ENCODE results near the gene SKOR2.

SKOR2 gene, protein sequence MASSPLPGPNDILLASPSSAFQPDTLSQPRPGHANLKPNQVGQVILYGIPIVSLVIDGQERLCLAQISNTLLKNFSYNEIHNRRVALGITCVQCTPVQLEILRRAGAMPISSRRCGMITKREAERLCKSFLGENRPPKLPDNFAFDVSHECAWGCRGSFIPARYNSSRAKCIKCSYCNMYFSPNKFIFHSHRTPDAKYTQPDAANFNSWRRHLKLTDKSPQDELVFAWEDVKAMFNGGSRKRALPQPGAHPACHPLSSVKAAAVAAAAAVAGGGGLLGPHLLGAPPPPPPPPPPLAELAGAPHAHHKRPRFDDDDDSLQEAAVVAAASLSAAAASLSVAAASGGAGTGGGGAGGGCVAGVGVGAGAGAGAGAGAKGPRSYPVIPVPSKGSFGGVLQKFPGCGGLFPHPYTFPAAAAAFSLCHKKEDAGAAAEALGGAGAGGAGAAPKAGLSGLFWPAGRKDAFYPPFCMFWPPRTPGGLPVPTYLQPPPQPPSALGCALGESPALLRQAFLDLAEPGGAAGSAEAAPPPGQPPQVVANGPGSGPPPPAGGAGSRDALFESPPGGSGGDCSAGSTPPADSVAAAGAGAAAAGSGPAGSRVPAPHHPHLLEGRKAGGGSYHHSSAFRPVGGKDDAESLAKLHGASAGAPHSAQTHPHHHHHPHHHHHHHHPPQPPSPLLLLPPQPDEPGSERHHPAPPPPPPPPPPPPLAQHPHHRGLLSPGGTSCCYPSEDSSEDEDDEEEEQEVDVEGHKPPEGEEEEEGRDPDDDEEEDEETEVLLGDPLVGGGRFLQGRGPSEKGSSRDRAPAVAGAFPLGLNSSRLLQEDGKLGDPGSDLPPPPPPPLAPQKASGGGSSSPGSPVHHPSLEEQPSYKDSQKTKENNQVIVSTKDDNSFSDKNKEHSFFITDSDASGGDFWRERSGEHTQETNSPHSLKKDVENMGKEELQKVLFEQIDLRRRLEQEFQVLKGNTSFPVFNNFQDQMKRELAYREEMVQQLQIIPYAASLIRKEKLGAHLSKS

GRCh38 chr18:47251289-47252120, at the start of gene SKOR2:
SKOR2 (minus strand) TSS chr18:47251660; CDS start chr18:47249183, 2,477 bp downstream.
- DNase-seq = no peak

DNA sequence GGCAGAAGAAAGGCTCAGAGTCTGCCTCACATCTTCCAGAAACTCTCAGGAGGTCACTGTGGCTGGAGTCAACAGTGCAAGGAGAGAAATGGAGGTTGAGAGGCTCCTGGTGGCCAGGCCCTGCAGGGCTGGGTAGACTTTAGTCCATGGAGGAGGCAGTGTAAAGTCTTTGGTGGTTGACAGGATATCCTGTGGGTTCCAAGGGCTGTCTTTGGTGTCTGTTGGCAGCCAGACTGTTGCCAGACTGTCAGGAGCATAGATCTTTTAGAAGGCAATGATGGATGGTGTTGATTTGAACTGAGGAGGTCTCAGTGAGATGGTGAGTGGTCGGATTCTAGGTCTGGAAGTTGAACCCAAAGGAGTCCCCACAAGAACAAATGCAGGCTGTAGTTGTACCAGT, 45.0 kb upstream of the SKOR2 start:
- DNase-seq = no peak

GRCh38 chr18:47294801-47295200, 43.3 kb upstream of the SKOR2 start:
- DNase-seq = no peak

- no peak for DNase-seq
Observed at GRCh38 chr18:47288741-47289140, 37.3 kb upstream of the SKOR2 start.

- no peak for DNase-seq
Observed at GRCh38 chr18:47287911-47288585, 36.6 kb upstream of the SKOR2 start.

DNA sequence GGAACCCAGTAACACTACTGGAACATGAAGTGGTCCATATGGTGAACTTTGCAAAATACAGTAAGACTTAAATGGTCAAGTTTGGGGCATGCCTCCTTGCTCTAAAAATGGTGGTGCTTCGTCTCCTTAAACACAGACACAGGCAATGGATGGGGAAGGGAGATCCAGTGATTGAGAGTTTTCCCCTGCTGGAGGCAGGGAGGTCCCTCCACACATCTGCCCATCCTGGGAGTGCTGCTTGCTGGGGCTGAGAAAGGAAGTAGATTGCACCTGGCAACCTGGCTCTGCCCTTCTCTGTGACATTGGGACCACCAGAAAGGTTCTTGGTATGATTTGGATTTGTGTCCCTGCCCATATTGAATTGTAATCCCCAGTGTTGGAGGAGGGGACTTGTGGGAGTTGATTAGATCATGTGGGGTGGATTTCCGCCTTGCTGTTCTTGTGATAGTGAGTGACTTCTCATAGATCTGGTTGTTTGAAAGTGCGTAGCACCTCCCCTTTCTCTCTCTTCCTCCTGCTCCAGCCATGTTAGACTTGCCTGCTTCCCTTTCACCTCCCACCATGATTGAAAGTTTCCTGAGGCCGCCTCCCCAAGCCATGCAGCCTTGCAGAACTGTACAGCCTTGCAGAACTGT, 35.4 kb upstream of the SKOR2 start:
- DNase-seq = no peak

DNA sequence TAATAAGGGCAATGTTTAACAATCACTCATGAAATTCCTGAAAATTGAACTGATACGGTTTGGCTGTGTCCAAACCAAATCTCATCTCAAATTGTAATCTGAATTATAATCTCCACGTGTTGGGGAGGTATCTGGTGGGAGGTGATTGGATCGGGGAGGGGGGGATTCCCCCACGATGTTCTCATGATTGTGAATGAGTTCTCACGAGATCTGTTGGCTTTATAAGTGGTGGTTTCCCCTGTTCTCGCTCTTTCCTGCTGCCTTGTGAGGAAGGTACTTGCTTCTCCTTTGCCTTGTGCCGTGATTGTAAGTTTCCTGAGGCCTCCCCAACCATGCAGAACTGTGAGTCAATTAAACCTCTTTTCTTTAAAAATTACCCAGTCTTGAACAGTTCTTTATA, 34.0 kb upstream of the SKOR2 start:
- no peak for DNase-seq

GRCh38 chr18:47284721-47285395, 33.4 kb upstream of the SKOR2 start:
- DNase-seq = no peak

GRCh38 chr18:47283476-47283875, 32.0 kb upstream of the SKOR2 start:
- DNase-seq = peak; percentile 13

- DNase-seq = no peak
Observed at GRCh38 chr18:47280121-47280520, 28.7 kb upstream of the SKOR2 start.

DNA sequence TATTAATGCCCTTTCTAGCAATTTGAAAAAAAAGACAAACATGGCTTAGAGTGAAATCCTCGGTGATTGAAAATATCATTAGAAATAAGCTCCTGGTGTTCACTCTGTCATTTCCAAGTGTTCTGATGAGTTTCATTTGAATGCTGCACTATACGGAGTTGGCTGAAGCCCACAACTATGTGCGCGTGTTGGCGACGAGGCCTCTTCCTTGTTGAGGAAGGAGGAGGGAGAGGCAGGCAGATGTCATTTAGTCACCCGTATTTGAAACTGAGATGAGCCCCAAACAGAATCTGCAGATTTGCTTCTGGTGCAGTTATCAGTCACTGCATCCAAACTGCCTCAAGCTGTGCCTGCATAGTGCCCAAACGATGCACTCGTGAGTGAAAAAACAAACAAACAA, 23.5 kb upstream of the SKOR2 start:
- DNase-seq = no peak

DNA sequence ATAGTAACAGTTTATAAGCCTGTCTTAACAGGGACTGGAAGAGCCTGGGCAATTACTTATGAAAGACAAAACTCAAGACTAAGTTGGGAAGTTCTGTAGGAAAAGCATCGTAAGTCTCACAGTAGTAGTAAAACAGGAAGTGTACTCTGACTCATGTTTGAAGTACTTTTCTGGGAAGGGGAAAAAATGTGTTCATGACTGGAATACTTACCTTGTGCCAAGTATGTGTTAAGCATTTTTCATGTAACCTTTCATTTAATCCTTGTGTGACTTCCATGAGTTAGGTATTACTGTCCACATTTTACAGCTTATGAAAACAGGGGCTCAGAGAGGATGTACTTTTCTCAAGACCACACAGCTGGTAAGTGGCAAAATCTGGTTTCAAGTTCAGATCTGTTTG, 13.7 kb upstream of the SKOR2 start:
- no peak for DNase-seq

GRCh38 chr18:47264308-47264700, 12.8 kb upstream of the SKOR2 start:
- no peak for DNase-seq

DNA sequence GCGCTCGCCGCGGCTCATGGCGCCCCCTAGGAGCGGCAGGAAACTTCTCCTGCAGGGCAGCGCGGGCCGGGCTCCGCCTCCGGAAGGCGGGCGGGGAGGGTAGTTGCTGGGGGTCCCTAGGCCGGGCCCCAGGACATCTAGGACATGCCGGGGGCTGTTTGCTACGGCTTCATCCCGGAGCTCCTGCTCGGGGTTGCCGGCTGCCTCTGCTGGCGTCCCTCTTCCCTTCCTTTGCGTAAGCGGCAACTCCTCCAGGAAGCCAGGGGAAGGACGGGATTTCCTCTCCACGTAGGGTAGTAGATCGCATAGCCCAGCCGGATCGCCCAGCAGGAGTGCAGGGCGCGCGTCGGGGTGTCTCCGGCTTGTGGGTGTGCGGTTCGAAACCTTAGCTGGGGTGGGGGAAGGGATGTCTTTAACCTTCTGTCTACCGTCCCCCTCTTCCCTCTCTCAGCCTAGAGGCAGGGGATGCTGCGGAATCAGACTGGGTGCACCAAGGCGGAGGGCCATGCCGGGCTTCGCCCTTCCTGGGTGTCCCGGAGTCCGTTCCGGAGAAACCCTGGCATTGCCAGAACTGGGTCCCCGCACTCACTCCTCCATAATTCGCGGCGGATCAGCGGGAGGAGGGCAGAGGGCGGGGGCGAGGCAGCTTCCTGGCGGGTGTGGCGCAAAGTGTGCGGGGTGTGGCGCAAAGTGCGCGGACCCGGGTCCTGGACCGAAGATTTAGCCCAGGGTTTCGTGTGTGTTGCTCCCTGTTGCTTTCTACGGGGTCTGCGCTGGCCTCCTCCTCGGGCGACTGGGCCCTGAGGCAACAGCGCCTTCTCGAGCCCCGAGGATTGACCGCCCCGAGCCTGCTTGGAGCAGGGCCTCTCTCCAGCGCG, 12.2 kb upstream of the SKOR2 start:
- DNase-seq = no peak

DNA sequence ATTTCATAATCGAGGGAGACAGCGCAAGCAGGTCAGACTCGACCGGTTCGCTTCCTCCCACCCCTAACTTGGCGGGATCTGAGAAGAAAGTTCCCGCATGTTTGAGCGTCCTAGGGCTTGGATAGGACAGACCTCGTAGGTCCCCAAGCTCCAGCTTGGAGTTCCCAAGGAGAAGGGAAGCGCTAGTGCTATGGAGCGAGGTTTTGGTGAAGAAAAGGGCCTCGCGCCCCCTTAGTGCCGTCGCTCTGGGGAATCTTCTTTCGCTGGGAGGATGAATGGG, 11.6 kb upstream of the SKOR2 start:
- no peak for DNase-seq

GRCh38 chr18:47262301-47263149, 11.1 kb upstream of the SKOR2 start:
- no peak for DNase-seq

DNA sequence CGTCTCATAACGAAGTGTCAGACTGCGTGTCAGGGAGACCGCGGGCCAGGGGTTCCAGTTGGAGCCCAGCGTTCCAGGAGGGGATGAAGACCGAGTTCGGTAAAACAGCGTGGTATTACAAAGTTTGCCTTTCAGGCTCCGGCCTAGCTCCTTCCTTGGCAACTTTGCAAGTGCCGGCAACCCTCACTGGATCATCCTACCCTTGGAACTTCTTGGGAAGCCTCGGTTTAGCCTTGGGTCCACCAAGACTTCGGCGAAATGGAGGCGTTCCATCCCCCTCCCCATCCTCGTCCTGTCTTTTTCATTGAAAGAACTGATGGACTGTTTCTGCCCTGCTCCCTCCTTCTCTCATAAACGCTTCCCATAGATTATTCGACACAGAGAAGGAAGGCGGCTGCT, 10.4 kb upstream of the SKOR2 start:
- no peak for DNase-seq

- no peak for DNase-seq
Observed at GRCh38 chr18:47260924-47261701, 9.7 kb upstream of the SKOR2 start.
